GM18867 (cell line): ENCODE measurements around the gene MFSD1.
"Not testable (repeated sequence)": the region's sequence is repeated elsewhere in the genome, so short reads cannot be mapped to it uniquely, and the experiment has no call there.

Experiments used
- ATAC-seq: cut with Tn5 transposase; IDR thresholded peaks from one replicate; pipeline ENCODE4 v1.9.1; 2021; ENCODE audit warnings: mild to moderate bottlenecking, moderate library complexity; ENCODE audit not compliant: unreplicated experiment

Gene MFSD1

GRCh38 chr3:158775426-158776410 is 26.1 kb upstream of the MFSD1 start:
- peak; percentile 62 for ATAC-seq

- no peak for ATAC-seq
Measured at GRCh38 chr3:158776531-158776930, 25.3 kb upstream of the MFSD1 start.

GRCh38 chr3:158777161-158777873 is 24.5 kb upstream of the MFSD1 start:
- ATAC-seq: no peak

GRCh38 chr3:158780766-158781165 is 21.1 kb upstream of the MFSD1 start:
- ATAC-seq: no peak

GRCh38 chr3:158781191-158781590 is 20.7 kb upstream of the MFSD1 start:
- no peak for ATAC-seq

GRCh38 chr3:158781849-158782248 is 20.0 kb upstream of the MFSD1 start:
- ATAC-seq: no peak

GRCh38 chr3:158782283-158782989 is 19.4 kb upstream of the MFSD1 start:
- ATAC-seq: no peak

GRCh38 chr3:158783051-158783450 is 18.8 kb upstream of the MFSD1 start:
- ATAC-seq: no peak

GRCh38 chr3:158785972-158786371 is 15.9 kb upstream of the MFSD1 start:
- ATAC-seq: no peak

- no peak for ATAC-seq
Measured at GRCh38 chr3:158788446-158788845, 13.4 kb upstream of the MFSD1 start.

GRCh38 chr3:158789592-158789991 is 12.3 kb upstream of the MFSD1 start:
- ATAC-seq: no peak

GRCh38 chr3:158790901-158791589 is 10.8 kb upstream of the MFSD1 start:
- ATAC-seq: peak; percentile 78

- not testable (repeated sequence) for ATAC-seq
Measured at GRCh38 chr3:158791590-158791920, 10.3 kb upstream of the MFSD1 start.

- ATAC-seq: no peak
Measured at GRCh38 chr3:158792709-158793108, 9.1 kb upstream of the MFSD1 start.

- no peak for ATAC-seq
Measured at GRCh38 chr3:158794206-158794605, 7.6 kb upstream of the MFSD1 start.

GRCh38 chr3:158794936-158795518 is 6.8 kb upstream of the MFSD1 start:
- peak; percentile 73 for ATAC-seq

GRCh38 chr3:158801201-158801600 is 653 bp upstream of the MFSD1 start:
- no peak for ATAC-seq

GRCh38 chr3:158802409-158803268 is 785 bp downstream of the MFSD1 start:
- peak; percentile 42 for ATAC-seq

- ATAC-seq: no peak
Measured at GRCh38 chr3:158804441-158804840, 2.6 kb downstream of the MFSD1 start.

GRCh38 chr3:158808697-158809096 is 6.8 kb downstream of the MFSD1 start:
- ATAC-seq: no peak
